Nephron progenitor cell (in vitro differentiated cells): ENCODE results near the gene DNMT3B.
"Not testable (repeated sequence)": the region's sequence is repeated elsewhere in the genome, so short reads cannot be mapped to it uniquely, and the experiment has no call there.

Source experiments
- DNase-seq: peaks from one replicate; pipeline ENCODE4 v3.0.0; 2021
- H3K27ac Mint-ChIP-seq: 2 replicates; pipeline ENCODE4 v1.8.0; 2021; ENCODE audit warnings: mild to moderate bottlenecking, moderate library complexity, mixed read lengths
- H3K27me3 Mint-ChIP-seq: 2 replicates; pipeline ENCODE4 v1.8.0; 2021; ENCODE audit warnings: mild to moderate bottlenecking, low read depth, mixed read lengths; ENCODE audit not compliant: poor library complexity
- H3K36me3 Mint-ChIP-seq: 2 replicates; pipeline ENCODE4 v1.8.0; 2021; ENCODE audit warnings: low read depth, mixed read lengths
- H3K4me1 Mint-ChIP-seq: 2 replicates; pipeline ENCODE4 v1.8.0; 2021; ENCODE audit warnings: mixed read lengths
- H3K4me3 Mint-ChIP-seq: 2 replicates; pipeline ENCODE4 v1.8.0; 2021; ENCODE audit warnings: mild to moderate bottlenecking, moderate library complexity, mixed read lengths
- H3K9me3 Mint-ChIP-seq: 2 replicates; pipeline ENCODE4 v1.8.0; 2021; ENCODE audit warnings: mild to moderate bottlenecking, moderate library complexity, mixed read lengths
- CTCF ChIP-seq: fragments of 200-600 bp; sonication (generic); IDR thresholded peaks from 2 replicates; pipeline ENCODE4 v1.5.0; 2021; ENCODE audit warnings: antibody characterized with exemption

The DNMT3B gene

GRCh38 chr20:32792731-32793458 lies 30.7 kb downstream of the DNMT3B start:
- no peak overlapping the region for H3K4me3 Mint-ChIP-seq
- no peak for TF ChIP-seq CTCF
- H3K36me3 Mint-ChIP-seq = peaks cover 32% of the 10 kb centered on the region

GRCh38 chr20:32796383-32796948 lies 34.3 kb downstream of the DNMT3B start:
- peaks cover 16% of the 10 kb centered on the region for H3K4me1 Mint-ChIP-seq
- DNase-seq = no peak
- H3K27me3 Mint-ChIP-seq = no peaks in the 10 kb centered on the region
- H3K4me3 Mint-ChIP-seq = no peak overlapping the region
- peaks cover 37% of the 10 kb centered on the region for H3K36me3 Mint-ChIP-seq
- no peaks in the 10 kb centered on the region for H3K9me3 Mint-ChIP-seq
- TF ChIP-seq CTCF = no peak
- H3K27ac Mint-ChIP-seq = peak overlapping the region; percentile 84

More at GRCh38 chr20:32792731-32793458, 30.7 kb downstream of the DNMT3B start:
- Mint-ChIP-seq H3K9me3 (no peaks in the 10 kb centered on the region), H3K4me1 (peaks cover 22% of the 10 kb centered on the region), H3K27me3 (no peaks in the 10 kb centered on the region), H3K27ac (no peak overlapping the region)
- no peak for DNase-seq

GRCh38 chr20:32796981-32797451 lies 34.8 kb downstream of the DNMT3B start:
- Mint-ChIP-seq H3K4me3 (no peak overlapping the region), H3K4me1 (peaks cover 11% of the 10 kb centered on the region), H3K27me3 (no peaks in the 10 kb centered on the region)

GRCh38 chr20:32797571-32797970 lies 35.4 kb downstream of the DNMT3B start:
- DNase-seq, H3K27ac Mint-ChIP-seq, H3K9me3 Mint-ChIP-seq, H3K27me3 Mint-ChIP-seq, H3K4me1 Mint-ChIP-seq, H3K4me3 Mint-ChIP-seq: not testable (repeated sequence)
- H3K36me3 Mint-ChIP-seq = peaks cover 37% of the 10 kb centered on the region

More at GRCh38 chr20:32796981-32797451, 34.8 kb downstream of the DNMT3B start:
- Mint-ChIP-seq H3K36me3 (peaks cover 33% of the 10 kb centered on the region), H3K9me3 (no peaks in the 10 kb centered on the region), H3K27ac (peak overlapping the region; percentile 84)
- no peak for DNase-seq
- no peak for TF ChIP-seq CTCF

- Mint-ChIP-seq H3K27me3 (no peaks in the 10 kb centered on the region), H3K9me3 (no peaks in the 10 kb centered on the region), H3K4me3 (no peak overlapping the region), H3K27ac (peak overlapping the region; percentile 33), H3K36me3 (peaks cover 45% of the 10 kb centered on the region), H3K4me1 (peaks cover 7% of the 10 kb centered on the region)
- no peak for TF ChIP-seq CTCF
- no peak for DNase-seq
These were observed 36.1 kb downstream of the DNMT3B start for GRCh38 chr20:32798046-32798981.

GRCh38 chr20:32803092-32803491 lies 40.9 kb downstream of the DNMT3B start:
- Mint-ChIP-seq H3K9me3 (no peaks in the 10 kb centered on the region), H3K27me3 (no peaks in the 10 kb centered on the region), H3K4me1 (peaks cover 32% of the 10 kb centered on the region), H3K27ac (no peak overlapping the region), H3K36me3 (peaks cover 71% of the 10 kb centered on the region), H3K4me3 (no peak overlapping the region)
- no peak for DNase-seq
- no peak for TF ChIP-seq CTCF
